Measurements from ENCODE around the gene ACTA2. TPM values are rescaled to one million over a fixed set of nuclear protein-coding genes. Genes with fewer than 3 reads are reported as not detected.
A peak's percentile ranks its signal among the peaks of the same experiment; 100 is the strongest.

ACTA2 gene
- total RNA-seq, 1 experiment from 2014 or later: not detected

- no TSS peak for BruUV-seq (replicated peaks)
- Mint-ChIP-seq H3K4me1 (ENCODE audit: low read depth, unreplicated experiment) (no peaks in the 10 kb centered on the region), H3K27me3 (ENCODE audit: insufficient read depth, unreplicated experiment) (peaks cover 7% of the 10 kb centered on the region), H3K9me3 (ENCODE audit: unreplicated experiment) (no peaks in the 10 kb centered on the region), H3K36me3 (ENCODE audit: insufficient read depth, unreplicated experiment) (no peaks in the 10 kb centered on the region), H3K27ac (ENCODE audit: unreplicated experiment) (no peak overlapping the region), H3K4me3 (ENCODE audit: unreplicated experiment) (no peak overlapping the region)
- POLR2A ChIA-PET: no interaction called here
- Histone ChIP-seq H3K9me3 (no peaks in the 10 kb centered on the region), H3K4me3 (ENCODE audit: low read depth, low read length) (no peak overlapping the region), H3K27me3 (replicated peaks; ENCODE audit: control insufficient read depth, insufficient read depth, low read length) (no peaks in the 10 kb centered on the region), H3K4me1 (no peaks in the 10 kb centered on the region), H3K36me3 (ENCODE audit: control insufficient read depth, insufficient read depth, low read length) (no peaks in the 10 kb centered on the region)
- CTCF ChIA-PET: no interaction called here
- no peak for TF ChIP-seq CTCF (IDR thresholded peaks at IDR 0.05; ENCODE audit: insufficient read depth in 1 of 2, low read depth in 1 of 2, low read length in 1 of 2, severe bottlenecking in 1 of 2, unreplicated experiment in 1 of 2)
- intact Hi-C loops (cut with micrococcal nuclease; ENCODE audit: unreplicated experiment): no loop called here
- DNase-seq: no peak
These were observed 12.4 kb upstream of the ACTA2 start for GRCh38 chr10:88964869-88965415.

DNA sequence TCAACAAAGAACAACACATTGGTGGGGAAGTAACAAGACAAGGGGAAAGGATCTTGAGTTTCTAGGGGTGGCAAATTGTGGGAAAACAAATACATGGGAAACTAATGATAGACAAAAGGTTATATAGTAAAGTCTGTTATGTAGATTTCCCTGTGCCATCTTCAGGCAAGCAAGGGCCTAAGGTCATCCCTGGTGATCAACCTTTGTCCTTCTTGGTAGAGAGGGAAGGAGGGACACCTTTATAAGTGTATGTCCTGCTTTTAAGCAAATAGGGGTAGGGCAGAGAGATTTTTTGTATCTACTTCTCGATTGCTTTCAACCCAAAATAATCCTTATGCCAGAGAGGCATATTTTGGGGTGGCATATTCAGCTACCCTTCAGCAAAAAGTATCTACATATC, 11.8 kb upstream of the ACTA2 start:
- H3K9me3 Mint-ChIP-seq (ENCODE audit: unreplicated experiment): no peaks in the 10 kb centered on the region
- intact Hi-C loops (cut with micrococcal nuclease; ENCODE audit: unreplicated experiment): no loop called here
- no peaks in the 10 kb centered on the region for H3K36me3 Mint-ChIP-seq (ENCODE audit: insufficient read depth, unreplicated experiment)
- no peak for TF ChIP-seq CTCF (IDR thresholded peaks at IDR 0.05; ENCODE audit: insufficient read depth in 1 of 2, low read depth in 1 of 2, low read length in 1 of 2, severe bottlenecking in 1 of 2, unreplicated experiment in 1 of 2)
- CTCF ChIA-PET: no interaction called here
- BruUV-seq (replicated peaks): no TSS peak
- Histone ChIP-seq H3K9me3 (no peaks in the 10 kb centered on the region), H3K36me3 (ENCODE audit: control insufficient read depth, insufficient read depth, low read length) (no peaks in the 10 kb centered on the region), H3K27me3 (replicated peaks; ENCODE audit: control insufficient read depth, insufficient read depth, low read length) (no peaks in the 10 kb centered on the region), H3K4me1 (no peaks in the 10 kb centered on the region), H3K4me3 (ENCODE audit: low read depth, low read length) (no peak overlapping the region)
- H3K27me3 Mint-ChIP-seq (ENCODE audit: insufficient read depth, unreplicated experiment): peaks cover 4% of the 10 kb centered on the region
- POLR2A ChIA-PET: no interaction called here
- H3K4me3 Mint-ChIP-seq (ENCODE audit: unreplicated experiment): no peak overlapping the region
- H3K4me1 Mint-ChIP-seq (ENCODE audit: low read depth, unreplicated experiment): no peaks in the 10 kb centered on the region
- DNase-seq: no peak
- H3K27ac Mint-ChIP-seq (ENCODE audit: unreplicated experiment): no peak overlapping the region

- Mint-ChIP-seq H3K4me1 (ENCODE audit: low read depth, unreplicated experiment) (no peaks in the 10 kb centered on the region), H3K27me3 (ENCODE audit: insufficient read depth, unreplicated experiment) (peaks cover 4% of the 10 kb centered on the region), H3K4me3 (ENCODE audit: unreplicated experiment) (no peak overlapping the region), H3K36me3 (ENCODE audit: insufficient read depth, unreplicated experiment) (no peaks in the 10 kb centered on the region), H3K27ac (ENCODE audit: unreplicated experiment) (no peak overlapping the region), H3K9me3 (ENCODE audit: unreplicated experiment) (no peaks in the 10 kb centered on the region)
- Histone ChIP-seq H3K4me3 (ENCODE audit: low read depth, low read length) (no peak overlapping the region), H3K27me3 (replicated peaks; ENCODE audit: control insufficient read depth, insufficient read depth, low read length) (no peaks in the 10 kb centered on the region), H3K9me3 (no peaks in the 10 kb centered on the region), H3K4me1 (no peaks in the 10 kb centered on the region), H3K36me3 (ENCODE audit: control insufficient read depth, insufficient read depth, low read length) (no peaks in the 10 kb centered on the region)
- no TSS peak for BruUV-seq (replicated peaks)
- TF ChIP-seq CTCF (IDR thresholded peaks at IDR 0.05; ENCODE audit: insufficient read depth in 1 of 2, low read depth in 1 of 2, low read length in 1 of 2, severe bottlenecking in 1 of 2, unreplicated experiment in 1 of 2): peak in 1 of 2 experiments; percentile 12
- POLR2A ChIA-PET: no interaction called here
- CTCF ChIA-PET: no interaction called here
- intact Hi-C loops (cut with micrococcal nuclease; ENCODE audit: unreplicated experiment): no loop called here
- no peak for DNase-seq
These were observed 10.7 kb upstream of the ACTA2 start for GRCh38 chr10:88963318-88963717.
